ENCODE measurements around the gene WNK2.

The WNK2 gene

GRCh38 chr9:93253633-93254032, 69.7 kb downstream of the WNK2 start:
- no peak overlapping the region for H3K4me3 ChIP-seq (ENCODE audit: low read length)
- H3K4me1 ChIP-seq (ENCODE audit: control insufficient read depth, insufficient read depth, low read length): no peaks in the 10 kb centered on the region
- no peaks in the 10 kb centered on the region for H3K9me3 ChIP-seq (ENCODE audit: control insufficient read depth, low read length)
- no peaks in the 10 kb centered on the region for H3K27me3 ChIP-seq (ENCODE audit: control insufficient read depth, insufficient read depth, low read length)
- H3K9ac ChIP-seq (ENCODE audit: low read length): no peak overlapping the region
- H3K36me3 ChIP-seq (ENCODE audit: control insufficient read depth, insufficient read depth, low read length): no peaks in the 10 kb centered on the region

- Histone ChIP-seq H3K9ac (ENCODE audit: low read length) (no peak overlapping the region), H3K9me3 (ENCODE audit: control insufficient read depth, low read length) (no peaks in the 10 kb centered on the region), H3K4me1 (ENCODE audit: control insufficient read depth, insufficient read depth, low read length) (no peaks in the 10 kb centered on the region), H3K27me3 (ENCODE audit: control insufficient read depth, insufficient read depth, low read length) (no peaks in the 10 kb centered on the region), H3K36me3 (ENCODE audit: control insufficient read depth, insufficient read depth, low read length) (no peaks in the 10 kb centered on the region), H3K4me3 (ENCODE audit: low read length) (no peak overlapping the region)
Measured at GRCh38 chr9:93254061-93254481, 70.1 kb downstream of the WNK2 start.

- Histone ChIP-seq H3K4me1 (ENCODE audit: control insufficient read depth, insufficient read depth, low read length) (no peaks in the 10 kb centered on the region), H3K36me3 (ENCODE audit: control insufficient read depth, insufficient read depth, low read length) (no peaks in the 10 kb centered on the region), H3K27me3 (ENCODE audit: control insufficient read depth, insufficient read depth, low read length) (no peaks in the 10 kb centered on the region), H3K9ac (ENCODE audit: low read length) (no peak overlapping the region), H3K4me3 (ENCODE audit: low read length) (no peak overlapping the region), H3K9me3 (ENCODE audit: control insufficient read depth, low read length) (no peaks in the 10 kb centered on the region)
Measured at GRCh38 chr9:93254806-93255493, 71.0 kb downstream of the WNK2 start.

- H3K4me1 ChIP-seq (ENCODE audit: control insufficient read depth, insufficient read depth, low read length): no peaks in the 10 kb centered on the region
- no peaks in the 10 kb centered on the region for H3K9me3 ChIP-seq (ENCODE audit: control insufficient read depth, low read length)
- no peak overlapping the region for H3K4me3 ChIP-seq (ENCODE audit: low read length)
- no peaks in the 10 kb centered on the region for H3K36me3 ChIP-seq (ENCODE audit: control insufficient read depth, insufficient read depth, low read length)
- no peak overlapping the region for H3K9ac ChIP-seq (ENCODE audit: low read length)
- no peaks in the 10 kb centered on the region for H3K27me3 ChIP-seq (ENCODE audit: control insufficient read depth, insufficient read depth, low read length)
Measured at GRCh38 chr9:93255494-93255867, 71.5 kb downstream of the WNK2 start.

GRCh38 chr9:93255994-93256877, 72.3 kb downstream of the WNK2 start:
- no peaks in the 10 kb centered on the region for H3K9me3 ChIP-seq (ENCODE audit: control insufficient read depth, low read length)
- no peaks in the 10 kb centered on the region for H3K27me3 ChIP-seq (ENCODE audit: control insufficient read depth, insufficient read depth, low read length)
- peaks cover under 1% of the 10 kb centered on the region for H3K4me1 ChIP-seq (ENCODE audit: control insufficient read depth, insufficient read depth, low read length)
- no peak overlapping the region for H3K9ac ChIP-seq (ENCODE audit: low read length)
- H3K4me3 ChIP-seq (ENCODE audit: low read length): no peak overlapping the region
- H3K36me3 ChIP-seq (ENCODE audit: control insufficient read depth, insufficient read depth, low read length): no peaks in the 10 kb centered on the region

GRCh38 chr9:93256878-93257807, 73.2 kb downstream of the WNK2 start:
- H3K27me3 ChIP-seq (ENCODE audit: control insufficient read depth, insufficient read depth, low read length): no peaks in the 10 kb centered on the region
- no peak overlapping the region for H3K9ac ChIP-seq (ENCODE audit: low read length)
- H3K4me3 ChIP-seq (ENCODE audit: low read length): no peak overlapping the region
- H3K4me1 ChIP-seq (ENCODE audit: control insufficient read depth, insufficient read depth, low read length): peaks cover 9% of the 10 kb centered on the region
- H3K9me3 ChIP-seq (ENCODE audit: control insufficient read depth, low read length): no peaks in the 10 kb centered on the region
- no peaks in the 10 kb centered on the region for H3K36me3 ChIP-seq (ENCODE audit: control insufficient read depth, insufficient read depth, low read length)

- no peak overlapping the region for H3K9ac ChIP-seq (ENCODE audit: low read length)
- H3K27me3 ChIP-seq (ENCODE audit: control insufficient read depth, insufficient read depth, low read length): no peaks in the 10 kb centered on the region
- peaks cover 16% of the 10 kb centered on the region for H3K4me1 ChIP-seq (ENCODE audit: control insufficient read depth, insufficient read depth, low read length)
- H3K9me3 ChIP-seq (ENCODE audit: control insufficient read depth, low read length): no peaks in the 10 kb centered on the region
- no peaks in the 10 kb centered on the region for H3K36me3 ChIP-seq (ENCODE audit: control insufficient read depth, insufficient read depth, low read length)
- no peak overlapping the region for H3K4me3 ChIP-seq (ENCODE audit: low read length)
Measured at GRCh38 chr9:93257808-93258331, 73.9 kb downstream of the WNK2 start.

GRCh38 chr9:93258419-93258817, 74.5 kb downstream of the WNK2 start:
- Histone ChIP-seq H3K9ac (ENCODE audit: low read length) (no peak overlapping the region), H3K36me3 (ENCODE audit: control insufficient read depth, insufficient read depth, low read length) (no peaks in the 10 kb centered on the region), H3K4me3 (ENCODE audit: low read length) (no peak overlapping the region), H3K27me3 (ENCODE audit: control insufficient read depth, insufficient read depth, low read length) (no peaks in the 10 kb centered on the region), H3K9me3 (ENCODE audit: control insufficient read depth, low read length) (no peaks in the 10 kb centered on the region), H3K4me1 (ENCODE audit: control insufficient read depth, insufficient read depth, low read length) (peaks cover 21% of the 10 kb centered on the region)

GRCh38 chr9:93258818-93259489, 75.0 kb downstream of the WNK2 start:
- no peaks in the 10 kb centered on the region for H3K27me3 ChIP-seq (ENCODE audit: control insufficient read depth, insufficient read depth, low read length)
- H3K9me3 ChIP-seq (ENCODE audit: control insufficient read depth, low read length): no peaks in the 10 kb centered on the region
- H3K4me1 ChIP-seq (ENCODE audit: control insufficient read depth, insufficient read depth, low read length): peaks cover 21% of the 10 kb centered on the region
- H3K4me3 ChIP-seq (ENCODE audit: low read length): no peak overlapping the region
- no peaks in the 10 kb centered on the region for H3K36me3 ChIP-seq (ENCODE audit: control insufficient read depth, insufficient read depth, low read length)
- no peak overlapping the region for H3K9ac ChIP-seq (ENCODE audit: low read length)

- H3K27me3 ChIP-seq (ENCODE audit: control insufficient read depth, insufficient read depth, low read length): no peaks in the 10 kb centered on the region
- H3K4me1 ChIP-seq (ENCODE audit: control insufficient read depth, insufficient read depth, low read length): peaks cover 21% of the 10 kb centered on the region
- no peak overlapping the region for H3K4me3 ChIP-seq (ENCODE audit: low read length)
- no peak overlapping the region for H3K9ac ChIP-seq (ENCODE audit: low read length)
- no peaks in the 10 kb centered on the region for H3K36me3 ChIP-seq (ENCODE audit: control insufficient read depth, insufficient read depth, low read length)
- no peaks in the 10 kb centered on the region for H3K9me3 ChIP-seq (ENCODE audit: control insufficient read depth, low read length)
Measured at GRCh38 chr9:93259490-93260262, 75.7 kb downstream of the WNK2 start.
